COR-L47 (cell line): ENCODE data around the gene DDX60.

Experiments used
- DNase-seq: peaks from one replicate; lab custom pipeline; 2025; lab: John Stamatoyannopoulos, UW

Gene DDX60

DNA sequence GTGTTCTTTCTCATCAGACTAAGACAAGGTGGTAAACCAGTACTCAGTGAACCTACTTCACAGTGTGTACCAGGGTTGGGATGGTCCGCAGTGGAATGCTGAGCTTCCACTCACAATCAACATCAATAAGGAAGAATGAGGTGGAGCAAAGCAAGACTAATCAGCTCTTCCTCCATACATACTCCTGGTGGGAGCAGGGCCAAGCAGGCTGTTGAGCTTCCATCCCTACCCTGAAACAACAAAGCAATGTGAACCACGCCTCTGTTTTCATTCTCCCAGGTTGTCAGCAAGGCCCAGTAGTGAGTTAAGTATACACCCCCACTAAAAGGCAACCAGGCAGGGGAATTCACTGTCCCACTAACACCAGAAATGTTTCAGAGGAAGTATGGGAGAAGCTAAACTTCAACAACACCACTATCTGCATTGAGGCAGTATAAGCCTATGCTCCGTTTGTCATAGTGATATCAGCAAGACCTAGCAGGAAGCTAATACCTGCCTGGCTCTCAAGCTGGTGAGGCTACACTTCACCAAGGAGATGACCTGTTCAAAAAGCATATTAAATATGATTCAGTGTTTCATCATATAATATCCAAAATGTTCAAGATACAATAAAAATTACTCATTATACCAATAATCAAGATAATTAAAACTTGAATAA is 109.5 kb downstream of the DDX60 start:
- no peak for DNase-seq

DNA sequence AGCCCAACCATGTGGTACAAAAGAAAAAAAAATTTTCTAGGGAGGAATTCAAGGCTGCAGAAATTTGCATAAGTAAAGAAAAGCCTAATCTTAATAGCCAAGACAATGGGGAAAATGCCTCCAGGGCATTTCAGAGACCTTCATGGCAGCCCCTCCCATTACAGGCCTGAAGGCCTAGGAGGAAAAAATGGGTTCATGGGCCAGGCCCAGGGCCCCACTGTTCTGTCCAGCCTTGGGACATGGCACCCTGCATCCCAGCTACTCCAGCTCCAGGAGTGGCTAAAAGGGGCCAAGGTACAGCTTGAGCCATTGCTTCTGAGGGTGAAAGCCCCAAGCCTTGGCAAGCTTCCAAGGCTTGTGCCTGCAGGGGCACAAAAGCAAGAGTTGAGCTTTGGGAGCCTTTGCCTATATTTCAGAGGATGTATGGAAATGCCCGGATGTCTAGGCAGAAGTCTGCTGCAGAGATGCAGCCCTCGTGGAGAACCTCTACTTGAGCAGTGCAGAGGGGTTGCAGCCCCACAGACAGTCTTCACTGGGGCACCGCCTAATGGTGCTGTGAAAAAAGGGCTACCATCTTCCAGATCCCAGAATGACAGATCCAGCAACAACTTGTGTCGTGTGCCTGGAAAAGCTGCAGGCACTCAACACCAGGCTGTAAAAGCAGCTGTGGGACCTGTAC is 115.2 kb downstream of the DDX60 start:
- no peak for DNase-seq

DNA sequence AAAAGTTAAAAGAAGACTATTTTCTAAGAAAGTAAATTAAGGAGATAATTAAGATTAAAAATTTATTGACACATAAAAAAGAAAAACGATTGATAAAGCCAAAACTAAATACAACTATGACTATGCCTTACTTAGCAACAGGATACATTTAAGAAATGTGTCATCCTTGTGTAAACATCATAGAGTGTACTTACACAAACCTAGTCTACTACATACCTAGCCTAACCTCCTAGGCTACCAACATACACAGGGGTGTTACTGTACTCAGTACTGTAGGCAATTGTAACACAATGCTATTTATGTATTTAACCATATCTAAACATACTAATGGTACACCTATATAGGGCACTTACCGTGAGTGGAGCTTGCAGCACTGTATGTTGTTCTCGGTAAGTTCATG is 117.9 kb downstream of the DDX60 start:
- no peak for DNase-seq

DNA sequence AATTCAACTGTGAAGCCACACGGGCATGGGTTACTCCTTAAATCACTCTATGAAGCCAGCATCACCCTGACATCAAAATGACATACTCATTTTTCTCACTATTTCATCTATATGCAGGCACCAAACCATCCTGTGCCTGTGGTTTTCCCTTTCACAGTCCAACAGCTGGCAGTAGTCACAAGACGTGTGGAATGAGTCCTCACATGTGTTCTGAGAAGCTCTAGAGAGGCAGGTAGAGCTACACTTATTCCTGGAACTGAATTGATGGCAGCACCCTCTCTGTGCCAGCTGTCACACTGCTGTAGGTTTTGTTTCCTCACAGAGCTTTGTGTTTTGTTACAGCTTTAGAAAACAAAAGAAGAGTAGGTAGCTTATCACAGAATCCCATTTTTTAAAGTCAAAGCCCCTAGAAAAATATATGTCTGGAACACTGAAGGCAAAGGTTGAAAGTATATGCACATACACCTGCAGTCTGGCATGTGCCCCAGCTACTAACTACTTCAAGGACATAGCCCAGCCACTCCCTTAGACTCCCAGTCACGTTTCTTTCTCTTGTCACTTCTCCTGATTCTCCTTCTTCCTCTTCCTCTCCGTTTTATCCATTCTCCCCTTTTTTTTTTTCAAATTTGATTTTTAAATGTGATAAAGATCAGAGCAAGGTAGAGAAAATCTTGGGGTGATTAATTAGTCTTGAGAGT is 119.1 kb downstream of the DDX60 start:
- DNase-seq, result no peak

DNA sequence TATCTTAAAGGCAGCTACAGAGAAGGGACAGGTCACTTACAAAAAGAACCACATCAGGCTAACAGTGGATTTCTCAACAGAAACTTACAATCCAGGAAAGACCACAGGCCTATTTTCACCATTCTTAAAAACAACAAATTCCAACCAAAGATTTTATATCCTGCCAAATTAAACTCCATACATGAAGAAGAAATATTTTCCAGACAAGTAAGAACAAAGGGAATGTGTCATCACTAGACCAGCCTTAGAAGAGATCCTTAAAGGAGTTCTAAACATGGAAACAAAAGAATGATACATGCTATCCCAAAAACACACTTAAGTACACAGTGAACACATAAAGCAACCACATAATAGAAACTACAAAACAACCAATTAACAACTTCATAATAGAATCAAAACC is 120.6 kb downstream of the DDX60 start:
- DNase-seq, result no peak

DNA sequence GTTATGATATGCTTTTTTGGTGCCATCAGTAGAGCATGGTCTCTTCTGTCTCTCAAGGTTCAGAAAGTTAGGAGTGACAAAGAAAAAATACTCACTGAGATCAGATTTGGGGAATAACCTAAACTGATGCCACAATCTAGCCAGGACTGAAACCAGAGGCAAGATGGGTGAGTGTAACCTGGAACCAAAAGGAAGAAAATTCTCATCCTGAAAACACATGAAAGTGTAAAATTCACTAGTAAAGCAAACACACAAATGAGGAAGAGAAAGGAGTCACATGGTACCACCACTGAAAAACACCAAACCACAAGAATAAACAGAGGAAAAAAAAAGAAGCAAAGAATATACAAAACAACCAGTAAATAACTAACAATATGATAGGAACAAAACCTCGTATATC is 129.8 kb downstream of the DDX60 start:
- no peak for DNase-seq

DNA sequence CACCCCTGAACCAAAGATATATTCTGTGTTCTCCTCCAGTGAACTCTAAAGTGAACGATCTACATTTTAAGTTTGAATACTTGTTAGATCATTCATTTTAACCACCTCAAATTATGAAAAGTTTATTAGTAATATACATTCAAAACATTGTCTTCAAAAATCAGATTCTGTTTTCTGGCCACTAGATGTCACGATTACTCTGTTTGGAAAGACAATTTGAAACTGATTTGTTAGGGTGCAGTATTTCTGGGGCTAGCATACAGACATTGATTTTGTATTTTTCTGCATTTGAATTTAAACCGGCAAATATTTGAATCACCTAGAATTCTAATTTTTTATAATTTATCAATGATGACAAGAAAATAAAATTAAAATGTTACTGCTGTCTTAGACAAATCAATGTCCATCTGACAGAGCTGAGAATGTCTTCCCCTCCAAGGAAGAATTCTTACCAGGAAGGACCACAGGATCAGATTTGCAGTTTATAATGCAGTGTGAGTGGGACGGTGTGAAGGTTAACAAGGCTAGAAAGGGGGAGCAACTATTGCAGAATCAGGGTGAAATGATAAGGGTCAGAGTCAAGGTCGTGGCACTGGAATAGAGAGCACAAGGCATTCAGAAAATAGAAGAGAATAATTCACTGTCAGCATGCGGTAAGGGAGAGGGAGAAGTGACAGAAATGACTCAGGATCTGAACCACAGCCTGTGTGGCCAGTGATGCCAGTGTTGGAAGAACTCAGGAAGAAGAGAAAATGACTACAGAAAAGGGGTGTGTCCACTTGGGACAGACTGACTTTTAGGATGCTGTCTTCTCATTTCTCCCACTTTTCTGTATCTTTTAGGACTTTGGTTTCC is 134.6 kb downstream of the DDX60 start:
- DNase-seq, result no peak

DNA sequence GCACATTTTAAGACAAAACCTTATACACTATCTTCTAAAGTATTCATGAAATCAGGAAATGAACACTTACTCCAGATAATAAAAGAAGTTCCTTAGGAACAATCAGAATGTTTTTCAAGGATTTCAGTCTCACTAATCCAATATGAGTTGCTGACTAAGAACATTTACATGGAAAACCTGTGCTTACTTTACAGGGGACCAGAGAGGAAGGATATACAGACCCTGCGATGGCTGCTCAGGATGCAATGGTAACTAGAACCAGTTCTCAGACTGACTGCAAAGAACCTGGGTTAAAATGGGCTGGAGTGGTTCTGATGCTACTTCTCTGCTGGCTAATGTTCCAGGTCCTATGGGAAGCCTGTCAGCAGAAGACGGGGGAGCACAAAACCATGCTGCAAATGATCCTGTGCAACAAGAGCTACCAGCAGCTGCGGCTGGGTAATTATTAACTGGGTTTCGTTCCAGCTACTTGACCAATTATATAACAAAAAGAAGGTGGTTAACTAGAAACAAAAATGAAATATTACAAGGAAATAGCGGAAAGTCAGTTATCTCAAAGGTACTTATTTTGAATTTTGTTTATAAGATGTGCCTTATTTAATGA is 140.9 kb downstream of the DDX60 start:
- DNase-seq, result no peak

DNA sequence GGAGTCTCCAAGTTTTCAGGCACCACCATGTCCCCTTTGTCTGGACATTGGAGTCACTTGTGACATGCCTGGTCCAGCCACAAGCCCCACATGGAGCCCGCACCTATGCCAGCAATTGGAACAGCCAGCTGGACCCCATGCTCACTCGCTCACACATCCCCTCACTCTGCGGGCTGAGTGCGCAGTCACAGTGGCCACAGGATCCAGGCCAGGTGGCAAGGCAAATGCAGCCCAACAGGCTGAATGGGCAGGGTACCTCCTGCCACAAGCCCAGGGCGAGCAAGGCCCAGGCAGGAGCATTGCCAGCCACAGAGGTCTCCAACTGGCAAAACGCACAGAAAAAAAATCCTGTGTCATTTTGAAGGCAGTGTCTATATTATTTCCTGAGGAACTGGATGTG is 144.2 kb downstream of the DDX60 start:
- no peak for DNase-seq

DNA sequence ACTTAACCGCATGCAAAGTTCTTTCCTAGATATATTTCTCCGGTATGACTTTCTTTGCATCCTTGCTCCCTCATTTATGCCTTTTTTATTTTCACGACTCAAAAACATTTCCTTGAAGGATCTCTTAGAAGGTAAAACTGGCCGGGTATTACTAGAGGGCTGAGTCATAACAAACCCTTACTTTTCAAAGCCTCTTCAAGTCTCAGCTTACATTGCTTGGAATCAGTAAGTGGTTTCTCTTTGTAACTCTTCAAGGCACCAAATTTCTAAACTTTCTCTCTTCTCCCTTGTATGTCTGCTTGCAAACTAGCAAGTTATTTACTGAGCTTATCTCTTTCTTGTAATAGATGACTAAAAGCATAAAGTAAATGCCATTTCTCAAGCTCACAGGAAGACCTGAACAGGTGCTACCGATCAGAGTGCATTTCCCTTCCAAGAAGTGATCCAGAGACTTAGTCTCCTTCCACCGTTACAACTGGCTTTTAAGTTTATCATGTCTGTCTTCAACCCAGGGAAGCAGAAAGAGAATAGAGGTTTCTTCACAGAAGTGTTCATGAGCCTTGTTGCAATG is 150.8 kb downstream of the DDX60 start:
- no peak for DNase-seq
